HG02852 (cell line): ENCODE data around the gene ZFPM1.

Experiments
- ATAC-seq: cut with Tn5 transposase; IDR thresholded peaks from one replicate; pipeline ENCODE4 v1.9.1; 2021; ENCODE audit warnings: mild to moderate bottlenecking, moderate library complexity; ENCODE audit not compliant: unreplicated experiment

ZFPM1 gene

DNA sequence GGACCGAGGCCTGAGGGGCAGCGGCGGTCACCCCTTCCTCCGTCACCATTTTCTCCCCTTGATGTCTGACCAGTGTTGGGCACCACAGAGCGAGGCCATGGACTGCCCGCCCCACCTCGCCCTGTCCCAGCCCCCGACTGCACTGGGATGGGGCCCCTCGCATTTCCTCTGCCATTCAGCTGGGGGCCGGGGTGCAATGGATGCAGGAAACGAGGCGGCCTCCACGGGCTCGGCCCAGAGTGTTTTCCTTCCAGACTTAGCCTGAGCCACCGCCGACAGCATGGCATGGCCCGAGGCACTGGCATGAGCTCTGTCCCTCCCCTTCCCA, 72.5 kb downstream of the ZFPM1 start:
- ATAC-seq, result no peak

DNA sequence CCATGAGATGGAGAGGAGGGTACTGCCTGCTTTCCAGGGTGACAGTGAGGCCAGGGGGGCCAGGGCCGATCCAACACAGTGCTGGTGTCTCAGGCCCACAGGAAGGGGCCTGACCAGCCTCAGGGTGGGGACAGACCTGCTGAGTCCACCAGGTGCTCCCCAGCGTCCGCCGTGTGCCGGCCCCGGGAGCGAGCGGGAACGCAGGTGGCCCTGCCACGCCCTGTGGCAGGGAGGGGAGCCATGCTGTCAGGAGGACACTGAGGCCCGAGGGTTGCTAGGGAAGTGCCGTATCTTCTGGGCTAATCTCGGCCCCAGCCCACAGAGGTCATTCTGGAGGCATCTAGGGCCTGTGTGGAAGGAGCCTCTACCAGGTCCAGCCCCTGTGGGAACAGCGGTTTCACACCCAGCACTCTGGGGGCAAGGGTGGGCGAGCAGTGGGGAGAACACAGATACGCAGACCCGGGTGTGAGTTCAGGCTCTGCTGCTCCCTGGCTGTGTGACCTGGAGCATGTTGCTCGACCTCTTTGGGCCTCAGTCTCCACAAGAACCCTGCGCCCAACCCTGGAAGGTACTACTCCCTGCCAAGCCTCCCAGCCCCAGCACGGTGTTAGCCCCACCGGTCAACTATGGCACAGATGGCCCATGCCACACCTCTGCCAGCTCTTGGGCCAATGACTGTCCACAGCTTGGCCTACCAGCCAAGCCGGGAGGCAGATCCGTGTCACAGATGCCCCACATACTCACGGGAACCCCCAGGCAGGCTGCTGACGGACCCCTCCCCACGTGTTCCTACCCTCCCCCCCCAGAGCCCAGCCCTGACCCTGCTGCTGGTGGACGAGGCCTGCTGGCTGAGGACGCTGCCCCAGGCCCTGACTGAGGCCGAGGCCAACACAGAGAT, 73.2 kb downstream of the ZFPM1 start:
- ATAC-seq, result no peak

DNA sequence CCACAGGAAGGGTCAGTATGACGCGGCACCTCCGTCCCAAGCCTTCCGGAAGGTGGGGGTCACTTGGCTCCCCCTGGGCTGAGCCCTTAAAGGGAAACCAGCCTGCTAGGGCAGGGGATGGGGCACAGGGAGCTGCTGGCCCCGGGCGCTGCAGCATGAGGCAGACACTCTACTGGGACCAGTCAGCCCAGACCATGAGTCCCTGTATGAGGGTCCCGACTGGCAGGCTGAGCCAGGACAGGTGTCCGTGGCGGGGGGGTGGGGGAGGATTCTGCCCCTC, 73.8 kb downstream of the ZFPM1 start:
- no peak for ATAC-seq

DNA sequence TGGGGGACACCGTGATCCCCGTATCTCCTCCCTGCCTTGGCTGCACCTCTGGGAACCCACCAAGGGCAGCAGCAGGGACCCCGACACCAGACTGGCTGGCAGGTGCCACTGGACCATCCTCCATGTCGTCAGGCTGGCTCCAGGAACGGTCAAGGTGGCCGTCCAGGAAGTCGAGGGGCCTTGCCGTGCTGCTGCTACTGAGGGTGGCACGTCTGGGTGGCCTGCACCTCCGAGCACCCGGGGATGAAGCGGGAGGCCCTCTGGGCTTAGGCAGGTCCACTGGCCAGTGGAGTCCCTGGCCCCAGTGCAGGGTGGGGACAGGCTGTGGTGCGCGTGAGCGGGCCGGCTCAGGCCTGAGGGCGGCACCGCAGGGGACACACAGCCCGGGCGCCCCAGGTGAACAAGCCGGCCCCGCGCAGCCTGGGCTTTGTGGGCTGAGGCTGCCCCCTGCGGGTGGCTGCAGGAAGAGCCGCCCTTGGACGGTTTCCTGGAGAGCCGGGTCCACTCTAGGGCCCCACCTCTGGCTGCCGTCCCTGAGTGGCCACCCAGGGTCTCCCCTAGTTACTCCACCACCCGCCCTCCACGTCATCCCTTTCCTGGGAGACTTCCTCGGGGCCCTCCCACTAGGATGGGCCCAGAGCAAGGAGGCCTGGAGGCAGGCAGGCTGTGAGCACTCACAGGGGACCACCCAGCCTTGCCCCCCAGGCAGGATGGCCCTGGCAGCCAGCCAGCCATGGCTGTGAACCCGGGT, 74.3 kb downstream of the ZFPM1 start:
- no peak for ATAC-seq

DNA sequence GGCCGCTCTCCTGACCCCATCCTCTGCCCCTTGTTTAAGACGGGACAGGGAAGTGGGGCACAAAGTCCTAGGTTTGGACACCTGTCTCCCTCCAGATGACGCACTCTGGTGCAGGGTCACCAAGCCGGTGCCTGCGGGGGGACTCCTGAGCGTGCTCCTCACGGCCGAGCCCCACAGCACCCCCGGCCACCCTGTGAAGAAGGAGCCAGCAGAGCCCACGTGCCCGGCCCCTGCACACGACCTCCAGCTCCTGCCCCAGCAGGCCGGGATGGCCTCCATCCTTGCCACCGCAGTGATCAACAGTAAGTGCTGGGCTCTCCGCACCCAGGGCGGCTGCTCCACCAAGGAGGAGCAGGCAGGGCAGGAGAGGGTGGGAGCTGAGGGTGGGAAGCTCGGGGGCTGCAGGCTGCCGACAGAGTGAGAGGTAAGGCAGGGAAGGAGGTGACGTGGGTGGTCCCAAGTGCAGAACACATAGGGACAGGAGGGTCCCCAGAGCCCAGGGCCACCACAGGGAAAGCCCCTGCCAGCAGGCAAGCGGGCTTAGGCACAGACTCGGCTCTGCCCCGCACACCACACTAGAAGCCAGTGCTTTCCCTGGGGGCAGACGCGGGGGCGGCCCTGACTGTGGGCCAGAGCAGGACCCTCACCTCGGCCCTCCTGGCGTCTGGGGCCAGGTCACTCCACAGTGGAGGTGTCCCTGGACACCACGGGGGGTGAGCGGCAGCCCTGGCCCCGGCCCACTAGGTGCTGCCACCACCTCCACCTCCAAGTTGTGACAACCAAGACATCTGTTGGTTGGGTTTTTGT, 75.1 kb downstream of the ZFPM1 start:
- no peak for ATAC-seq

GRCh38 chr16:88528902-88529318, 75.8 kb downstream of the ZFPM1 start:
- ATAC-seq, result no peak

DNA sequence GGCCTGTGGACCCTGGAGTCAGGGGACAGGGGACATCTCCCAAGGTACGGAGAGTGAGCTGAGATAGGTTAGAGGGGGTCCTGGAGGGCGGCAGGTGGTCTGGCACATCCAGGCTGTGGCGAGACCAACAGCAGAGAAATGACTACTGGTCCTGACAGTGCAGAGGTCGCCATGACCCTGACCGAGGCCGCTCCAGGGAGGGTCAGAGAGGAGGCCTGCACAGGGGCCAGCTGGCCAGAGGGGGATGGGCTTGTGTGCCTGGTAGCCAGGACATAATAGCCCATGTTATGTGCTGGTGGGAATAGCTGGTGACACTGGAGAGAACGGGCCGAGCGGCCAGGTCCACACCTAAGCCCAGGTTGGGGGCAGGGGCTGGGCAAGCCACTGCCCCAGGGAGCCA, 76.5 kb downstream of the ZFPM1 start:
- no peak for ATAC-seq

- no peak for ATAC-seq
These were observed 77.2 kb downstream of the ZFPM1 start for GRCh38 chr16:88530051-88530857.

DNA sequence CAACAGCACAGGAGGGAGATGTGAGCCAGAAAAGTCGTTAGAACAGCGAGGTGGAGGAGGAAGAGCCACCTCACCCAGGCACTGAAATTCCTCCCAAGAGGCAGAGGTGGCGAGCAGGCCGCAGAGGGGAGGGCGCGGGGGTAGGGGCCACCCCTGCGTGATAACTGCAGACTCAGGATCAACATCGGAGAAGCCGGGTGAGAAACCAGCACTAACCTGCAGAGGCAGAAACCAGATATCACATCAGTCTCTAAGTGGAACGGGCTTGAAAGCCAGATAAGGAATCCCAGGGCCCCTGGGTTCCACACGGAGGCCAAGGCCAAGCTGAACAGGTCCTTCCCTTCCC, 77.8 kb downstream of the ZFPM1 start:
- ATAC-seq, result no peak

DNA sequence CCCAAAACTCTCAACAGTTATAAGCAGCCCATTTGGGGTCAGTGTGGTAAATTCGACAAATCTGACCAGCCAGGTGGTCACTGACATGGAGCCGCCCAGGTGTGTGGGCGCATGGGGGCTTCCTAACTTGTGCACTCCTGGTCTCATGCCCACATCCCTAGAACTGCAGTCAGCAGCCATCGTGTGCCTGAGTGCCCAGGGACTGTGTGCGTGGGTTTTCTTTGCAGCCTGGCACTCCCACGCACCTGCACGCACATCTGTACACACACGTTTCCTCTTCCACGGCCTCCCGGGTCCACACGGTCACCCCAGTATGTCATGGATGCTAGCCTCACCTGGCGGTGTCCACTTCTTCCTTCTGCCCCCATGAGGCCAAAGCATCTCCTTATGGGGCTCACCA, 78.3 kb downstream of the ZFPM1 start:
- no peak for ATAC-seq

GRCh38 chr16:88531931-88532433, 78.9 kb downstream of the ZFPM1 start:
- ATAC-seq, result no peak

- no peak for ATAC-seq
These were observed 79.6 kb downstream of the ZFPM1 start for GRCh38 chr16:88532434-88533241.

- ATAC-seq, result no peak
These were observed 80.4 kb downstream of the ZFPM1 start for GRCh38 chr16:88533381-88533917.

DNA sequence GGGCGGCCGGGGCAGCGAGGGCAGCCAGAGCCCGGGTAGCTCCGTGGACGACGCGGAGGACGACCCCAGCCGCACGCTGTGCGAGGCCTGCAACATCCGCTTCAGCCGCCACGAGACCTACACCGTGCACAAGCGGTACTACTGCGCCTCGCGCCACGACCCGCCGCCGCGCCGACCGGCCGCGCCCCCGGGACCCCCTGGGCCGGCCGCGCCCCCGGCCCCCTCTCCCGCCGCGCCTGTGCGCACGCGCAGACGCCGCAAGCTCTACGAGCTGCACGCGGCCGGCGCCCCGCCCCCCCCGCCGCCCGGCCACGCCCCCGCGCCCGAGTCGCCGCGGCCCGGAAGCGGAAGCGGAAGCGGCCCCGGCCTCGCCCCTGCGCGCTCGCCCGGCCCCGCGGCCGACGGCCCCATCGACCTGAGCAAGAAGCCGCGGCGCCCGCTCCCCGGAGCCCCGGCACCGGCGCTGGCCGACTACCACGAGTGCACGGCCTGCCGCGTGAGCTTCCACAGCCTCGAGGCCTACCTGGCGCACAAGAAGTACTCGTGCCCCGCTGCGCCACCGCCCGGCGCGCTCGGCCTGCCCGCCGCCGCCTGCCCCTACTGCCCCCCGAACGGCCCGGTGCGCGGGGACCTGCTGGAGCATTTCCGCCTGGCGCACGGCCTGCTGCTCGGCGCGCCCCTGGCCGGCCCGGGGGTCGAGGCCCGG, 81.0 kb downstream of the ZFPM1 start:
- no peak for ATAC-seq

DNA sequence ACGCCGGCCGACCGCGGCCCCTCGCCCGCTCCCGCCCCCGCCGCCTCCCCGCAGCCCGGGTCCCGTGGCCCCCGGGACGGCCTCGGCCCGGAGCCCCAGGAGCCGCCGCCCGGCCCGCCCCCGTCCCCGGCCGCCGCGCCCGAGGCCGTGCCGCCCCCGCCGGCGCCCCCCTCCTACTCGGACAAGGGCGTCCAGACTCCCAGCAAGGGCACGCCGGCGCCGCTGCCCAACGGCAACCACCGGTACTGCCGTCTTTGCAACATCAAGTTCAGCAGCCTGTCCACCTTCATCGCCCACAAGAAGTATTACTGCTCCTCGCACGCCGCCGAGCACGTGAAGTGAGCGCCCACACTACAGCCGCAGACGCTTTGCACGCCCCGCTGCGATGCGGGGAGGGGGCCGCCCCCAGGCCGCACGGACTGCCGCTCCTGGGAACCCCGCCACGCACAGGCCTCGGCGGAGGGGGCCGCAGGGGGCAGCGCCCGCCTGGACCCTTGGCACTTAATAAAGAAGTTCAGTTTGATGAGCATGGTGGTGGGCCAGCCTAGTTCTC, 81.6 kb downstream of the ZFPM1 start:
- no peak for ATAC-seq

DNA sequence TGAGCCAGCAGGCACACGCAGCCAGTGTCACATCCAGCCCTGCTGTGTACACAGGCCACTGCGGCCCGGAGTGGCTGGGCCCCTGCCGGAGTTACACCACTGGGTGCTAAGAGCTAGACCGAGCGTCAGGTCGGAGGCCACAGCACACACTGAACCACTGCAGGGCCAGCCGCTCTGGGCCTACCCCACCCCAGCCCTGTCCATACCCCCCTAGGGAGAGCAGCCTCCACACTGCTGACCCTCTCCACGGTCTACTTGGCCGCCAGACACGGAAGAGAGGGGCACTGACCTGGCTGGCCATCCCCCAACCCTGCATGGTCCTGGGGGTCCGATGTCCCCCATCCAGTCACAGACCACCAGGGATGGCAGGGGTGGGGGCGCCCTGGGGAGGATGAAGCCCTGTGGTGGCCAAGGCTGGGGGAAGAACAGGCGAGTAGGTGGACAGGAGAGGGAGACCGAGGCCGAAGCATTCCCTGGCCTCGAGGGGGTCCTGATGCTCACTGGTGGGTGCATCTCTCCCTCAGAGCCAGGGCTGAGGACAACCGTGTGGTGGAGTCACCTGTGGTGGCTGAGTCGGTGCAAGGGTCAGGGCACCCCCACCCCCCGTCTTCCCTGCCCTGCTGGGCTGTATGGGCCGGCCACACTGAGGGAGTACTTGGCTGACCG, 82.2 kb downstream of the ZFPM1 start:
- no peak for ATAC-seq

- ATAC-seq, result no peak
These were observed 82.8 kb downstream of the ZFPM1 start for GRCh38 chr16:88535857-88536222.

DNA sequence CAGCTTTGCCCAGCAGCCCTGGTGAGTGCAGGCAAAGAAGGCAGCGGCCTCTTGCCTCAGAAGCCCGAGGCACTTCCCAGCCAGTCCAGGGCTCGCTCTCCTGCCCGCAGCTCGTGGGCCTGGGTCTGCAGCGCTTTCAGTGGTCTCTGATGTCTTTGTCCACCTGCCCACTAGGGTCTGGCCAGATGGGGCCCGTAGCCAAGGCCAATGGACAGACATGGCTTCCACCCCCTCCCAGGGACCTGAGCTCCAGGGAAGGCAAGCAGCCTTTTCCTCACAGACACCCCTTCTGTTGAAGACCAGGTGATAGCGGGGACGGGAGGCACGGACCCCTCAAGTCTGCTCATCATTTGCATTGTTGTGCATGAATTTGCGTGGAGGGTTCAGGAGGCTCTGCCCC, 83.4 kb downstream of the ZFPM1 start:
- no peak for ATAC-seq
